HG03196 (cell line): ENCODE results near the gene AKAP12.

ENCODE experiments used
- ATAC-seq: cut with Tn5 transposase; IDR thresholded peaks from one replicate; pipeline ENCODE4 v1.9.1; 2021; ENCODE audit not compliant: unreplicated experiment

The AKAP12 gene, protein sequence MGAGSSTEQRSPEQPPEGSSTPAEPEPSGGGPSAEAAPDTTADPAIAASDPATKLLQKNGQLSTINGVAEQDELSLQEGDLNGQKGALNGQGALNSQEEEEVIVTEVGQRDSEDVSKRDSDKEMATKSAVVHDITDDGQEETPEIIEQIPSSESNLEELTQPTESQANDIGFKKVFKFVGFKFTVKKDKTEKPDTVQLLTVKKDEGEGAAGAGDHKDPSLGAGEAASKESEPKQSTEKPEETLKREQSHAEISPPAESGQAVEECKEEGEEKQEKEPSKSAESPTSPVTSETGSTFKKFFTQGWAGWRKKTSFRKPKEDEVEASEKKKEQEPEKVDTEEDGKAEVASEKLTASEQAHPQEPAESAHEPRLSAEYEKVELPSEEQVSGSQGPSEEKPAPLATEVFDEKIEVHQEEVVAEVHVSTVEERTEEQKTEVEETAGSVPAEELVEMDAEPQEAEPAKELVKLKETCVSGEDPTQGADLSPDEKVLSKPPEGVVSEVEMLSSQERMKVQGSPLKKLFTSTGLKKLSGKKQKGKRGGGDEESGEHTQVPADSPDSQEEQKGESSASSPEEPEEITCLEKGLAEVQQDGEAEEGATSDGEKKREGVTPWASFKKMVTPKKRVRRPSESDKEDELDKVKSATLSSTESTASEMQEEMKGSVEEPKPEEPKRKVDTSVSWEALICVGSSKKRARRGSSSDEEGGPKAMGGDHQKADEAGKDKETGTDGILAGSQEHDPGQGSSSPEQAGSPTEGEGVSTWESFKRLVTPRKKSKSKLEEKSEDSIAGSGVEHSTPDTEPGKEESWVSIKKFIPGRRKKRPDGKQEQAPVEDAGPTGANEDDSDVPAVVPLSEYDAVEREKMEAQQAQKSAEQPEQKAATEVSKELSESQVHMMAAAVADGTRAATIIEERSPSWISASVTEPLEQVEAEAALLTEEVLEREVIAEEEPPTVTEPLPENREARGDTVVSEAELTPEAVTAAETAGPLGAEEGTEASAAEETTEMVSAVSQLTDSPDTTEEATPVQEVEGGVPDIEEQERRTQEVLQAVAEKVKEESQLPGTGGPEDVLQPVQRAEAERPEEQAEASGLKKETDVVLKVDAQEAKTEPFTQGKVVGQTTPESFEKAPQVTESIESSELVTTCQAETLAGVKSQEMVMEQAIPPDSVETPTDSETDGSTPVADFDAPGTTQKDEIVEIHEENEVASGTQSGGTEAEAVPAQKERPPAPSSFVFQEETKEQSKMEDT (N-terminal part only)

GRCh38 chr6:151239603-151240035 is at the start of gene AKAP12:
TSS of gene AKAP12 (plus strand) at chr6:151239967. CDS start at chr6:151240563, 596 bp downstream.
- no peak for ATAC-seq

- ATAC-seq, result no peak
These were observed 48.2 kb upstream of the AKAP12 start for GRCh38 chr6:151191527-151191926.

GRCh38 chr6:151196555-151196954 is 43.2 kb upstream of the AKAP12 start:
- no peak for ATAC-seq

DNA sequence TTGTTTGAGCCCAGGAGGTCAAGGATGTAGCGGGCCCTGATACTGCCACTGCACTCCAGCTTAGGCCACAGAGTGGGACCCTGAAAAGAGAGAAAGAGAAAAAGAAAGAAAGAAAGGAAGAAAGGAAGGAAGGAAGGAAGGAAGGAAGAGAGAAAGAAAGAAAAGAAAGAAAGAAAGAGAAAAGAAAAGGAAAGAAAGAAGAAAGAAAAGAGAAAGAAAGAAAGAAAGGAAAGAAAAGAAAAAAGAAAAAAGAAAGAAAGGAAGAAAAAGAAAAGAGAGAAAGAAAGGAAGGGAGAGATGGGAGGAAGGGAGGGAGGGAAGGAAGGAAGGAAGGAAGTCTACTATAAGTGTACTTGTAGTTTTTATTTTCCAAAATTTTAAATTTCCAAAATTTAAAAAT is 42.2 kb upstream of the AKAP12 start:
- ATAC-seq, result no peak

DNA sequence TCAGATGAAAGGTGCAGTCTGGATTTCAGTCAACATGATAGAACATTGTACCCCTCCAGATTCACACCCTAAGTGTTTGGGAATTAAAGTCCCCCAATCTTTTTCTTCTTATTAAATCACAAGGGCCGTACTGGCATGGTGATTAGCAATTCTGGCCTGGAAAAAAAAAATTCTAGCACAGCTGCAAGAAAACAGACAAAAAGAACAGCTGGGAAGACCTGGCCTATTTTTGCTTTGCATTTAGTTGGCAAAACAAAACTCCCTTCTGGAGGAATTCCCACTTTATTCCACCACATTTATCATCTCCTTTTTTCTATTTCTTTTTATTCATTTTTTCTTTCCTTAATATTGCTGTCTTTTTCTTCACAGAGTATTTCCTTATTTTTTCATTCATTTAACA is 39.8 kb upstream of the AKAP12 start:
- no peak for ATAC-seq

DNA sequence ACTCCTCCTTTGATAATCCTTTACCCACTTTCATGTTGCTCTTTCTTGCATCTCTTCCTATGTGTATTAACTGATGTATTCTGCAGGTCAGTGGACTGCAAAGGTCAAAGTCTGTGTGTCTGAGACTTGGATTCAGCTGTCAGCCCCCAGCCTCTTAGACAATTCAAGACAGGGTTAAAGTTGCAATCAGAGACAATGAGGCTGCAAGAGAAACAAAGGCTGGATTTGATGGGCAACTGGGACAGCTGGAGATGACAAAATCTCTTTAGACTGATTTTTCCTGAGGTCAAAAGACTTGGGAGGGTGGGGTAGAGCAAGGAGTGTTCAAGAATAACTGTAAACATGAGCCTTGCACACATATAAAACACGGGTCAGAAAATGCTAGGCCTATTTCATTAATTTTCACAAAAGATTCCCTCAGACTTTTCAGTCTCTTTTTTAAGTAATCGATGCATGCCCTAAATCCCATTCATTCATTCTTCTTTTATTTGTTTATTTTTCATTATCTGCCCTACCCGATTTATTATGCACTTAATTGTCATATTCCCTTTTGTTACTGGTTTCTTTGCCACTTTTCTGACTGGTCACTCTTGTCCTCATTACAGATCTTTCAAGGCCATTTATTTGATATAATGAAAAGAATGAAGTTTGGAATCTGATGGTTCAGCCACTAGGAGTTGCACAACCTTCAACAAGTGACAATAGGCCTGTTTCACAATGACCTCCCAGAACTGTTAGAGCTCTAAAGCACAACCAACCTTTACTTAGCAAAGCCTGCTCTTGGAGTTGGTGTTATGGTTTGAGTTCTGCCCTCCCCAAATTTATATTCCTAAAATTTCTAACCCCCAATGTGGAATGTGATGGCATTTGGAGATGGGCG is 33.8 kb upstream of the AKAP12 start:
- ATAC-seq, result no peak

GRCh38 chr6:151207674-151208073 is 32.1 kb upstream of the AKAP12 start:
- ATAC-seq, result no peak

GRCh38 chr6:151209071-151209831 is 30.5 kb upstream of the AKAP12 start:
- no peak for ATAC-seq

- no peak for ATAC-seq
These were observed 28.7 kb upstream of the AKAP12 start for GRCh38 chr6:151211075-151211474.

DNA sequence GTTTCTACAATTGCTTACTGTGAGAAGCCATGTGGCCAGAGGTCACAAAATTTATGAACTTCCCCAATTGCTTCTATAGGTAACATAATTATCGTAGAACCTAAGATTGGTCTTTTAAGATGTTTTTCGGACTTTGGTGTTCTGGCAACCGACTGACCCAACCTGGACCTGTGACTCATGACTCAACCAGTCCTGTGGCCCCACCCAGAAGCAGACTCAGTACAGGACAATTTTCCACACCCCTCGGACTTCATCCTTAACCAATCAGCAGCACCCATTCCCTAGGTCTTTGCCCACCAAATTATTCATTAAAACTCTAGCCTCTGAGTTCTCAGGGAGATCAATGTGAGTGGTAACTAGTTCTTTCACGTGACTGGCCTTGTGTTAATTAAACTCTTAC is 26.4 kb upstream of the AKAP12 start:
- ATAC-seq, result no peak

DNA sequence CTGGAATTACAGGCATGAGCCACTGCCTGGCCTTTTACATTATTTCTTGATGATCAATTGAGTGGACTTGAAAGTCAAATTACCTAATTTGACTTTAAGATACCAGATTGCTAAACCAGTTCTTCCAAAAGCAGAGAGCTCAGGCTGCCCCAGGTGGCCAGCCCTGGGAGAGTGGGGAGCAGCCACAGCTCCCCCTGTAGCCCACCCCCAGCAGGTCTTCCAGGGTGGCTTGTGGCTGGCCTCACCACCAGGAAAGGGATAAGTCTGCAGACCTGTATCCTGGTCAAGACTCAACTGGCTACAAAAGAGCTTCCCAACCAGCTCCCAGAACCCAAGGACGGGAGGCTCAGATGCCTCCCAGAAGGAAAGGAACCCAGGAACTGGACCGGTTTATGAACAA is 23.8 kb upstream of the AKAP12 start:
- ATAC-seq, result no peak

DNA sequence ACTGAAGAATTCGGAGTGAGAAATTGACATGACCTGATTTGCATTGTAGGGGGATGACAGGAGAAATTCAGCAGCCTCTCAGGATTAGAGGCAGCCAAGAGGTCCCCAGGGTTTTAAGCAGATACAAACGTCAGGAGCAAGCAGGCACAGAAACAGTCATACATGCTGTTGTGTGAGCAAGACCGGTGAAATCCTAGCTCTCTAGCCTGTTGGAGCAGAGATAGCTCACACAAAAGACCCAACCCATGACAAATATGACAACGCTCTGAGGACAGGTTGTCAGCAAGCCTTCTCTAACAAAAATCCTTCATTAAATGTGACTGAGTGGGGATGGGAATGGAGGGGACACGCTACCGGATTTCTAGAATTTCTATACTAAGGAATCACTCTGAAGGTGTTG is 23.0 kb upstream of the AKAP12 start:
- no peak for ATAC-seq

- ATAC-seq, result no peak
These were observed 20.6 kb upstream of the AKAP12 start for GRCh38 chr6:151219192-151219591.

DNA sequence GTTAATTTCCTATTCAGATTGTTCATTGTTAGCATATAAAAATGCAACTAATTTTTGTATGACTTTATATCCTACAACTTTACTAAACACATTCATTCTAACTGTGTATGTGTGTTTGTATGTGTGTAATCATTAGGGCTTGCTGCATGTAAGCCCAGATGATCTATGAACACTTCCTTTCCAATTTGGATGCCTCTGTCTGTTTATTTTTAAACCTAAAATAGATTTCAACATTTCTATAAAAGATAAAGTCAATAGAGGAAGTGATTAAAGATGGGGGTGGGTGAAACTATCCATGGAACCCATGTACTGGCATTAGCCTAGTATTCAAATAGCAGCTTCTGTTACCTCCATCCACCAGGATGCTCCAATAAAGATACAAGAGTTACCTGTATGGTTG is 15.7 kb upstream of the AKAP12 start:
- ATAC-seq, result no peak

DNA sequence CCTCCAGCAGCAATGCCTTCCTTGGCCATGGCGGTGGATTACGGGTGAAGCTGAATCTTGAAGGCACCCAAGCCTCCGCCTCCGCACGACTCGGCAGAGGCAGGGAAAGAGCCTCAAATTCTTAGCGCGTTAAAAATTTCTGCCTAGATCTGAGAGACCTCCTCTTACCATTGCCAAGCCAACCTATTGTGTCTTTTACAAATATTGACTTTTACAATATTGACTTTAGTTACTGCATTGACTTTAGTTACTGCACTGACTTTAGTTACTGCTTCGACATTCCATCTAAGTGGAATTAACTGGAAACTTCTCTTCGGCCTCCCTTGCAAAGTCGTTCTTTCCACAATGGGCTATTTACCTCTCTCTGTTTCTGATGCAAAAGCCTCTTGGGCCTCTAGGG is 13.8 kb upstream of the AKAP12 start:
- no peak for ATAC-seq

DNA sequence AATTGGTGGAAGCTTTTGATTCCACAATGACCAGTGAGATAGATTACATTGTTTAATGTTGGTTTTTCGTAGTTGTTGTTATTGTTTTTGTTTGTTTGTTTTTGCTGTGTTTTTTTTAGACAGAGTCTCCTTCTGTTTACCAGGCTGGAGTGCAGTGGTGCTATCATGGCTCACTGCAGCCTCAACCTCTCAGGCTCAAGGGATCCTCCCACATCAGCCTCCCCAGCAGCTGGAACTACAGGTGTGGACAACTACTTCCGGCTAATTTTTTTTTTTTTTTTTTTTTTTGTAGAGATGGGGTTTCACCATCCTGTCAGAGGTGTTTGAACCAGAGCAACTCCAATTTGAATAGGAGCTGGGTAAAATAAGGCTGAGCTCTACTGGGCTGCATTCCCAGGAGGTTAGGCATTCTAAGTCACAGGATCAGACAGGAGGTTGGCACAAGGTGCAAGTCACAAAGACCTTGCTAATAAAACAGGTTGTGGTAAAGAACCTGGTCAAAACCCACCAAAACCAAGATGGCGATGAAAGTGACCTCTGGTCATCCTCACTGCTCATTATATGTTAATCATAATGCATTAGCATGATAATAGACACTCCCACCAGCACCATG is 10.9 kb upstream of the AKAP12 start:
- no peak for ATAC-seq

- no peak for ATAC-seq
These were observed 10.1 kb upstream of the AKAP12 start for GRCh38 chr6:151229401-151230276.

GRCh38 chr6:151230277-151230577 is 9.5 kb upstream of the AKAP12 start:
- ATAC-seq, result no peak
